Endothelial cell of umbilical vein (primary cell): ENCODE measurements around the gene FHIT. TPM values are rescaled to one million over a fixed set of nuclear protein-coding genes. Genes with fewer than 3 reads are reported as not detected.

Experiments used
- BruUV-seq: library from RNA; stranded (reverse); fragments of 400-500 nt; replicated peaks from 2 replicates; lab custom pipeline; 2021; lab: Mats Ljungman, UMichigan
- CTCF ChIA-PET: fragments of 300-600, 350-600 bp; sonication (Branson Sonifier 250); formaldehyde crosslinking; loops from one replicate; lab custom pipeline; 2021; ENCODE audit warnings: antibody characterized with exemption, inconsistent platforms; lab: Charles Lee
- POLR2A ChIA-PET: fragments of 300-600, 350-600 bp; sonication (Branson Sonifier 250); formaldehyde crosslinking; loops from one replicate; lab custom pipeline; 2021; ENCODE audit warnings: antibody characterized with exemption, inconsistent platforms; lab: Charles Lee
- DNase-seq: peaks from one replicate; pipeline ENCODE4 v3.0.0-alpha.2; 2011; ENCODE audit warnings: low read depth, low spot score
- FAIRE-seq: peaks from 2 replicates; lab custom pipeline; 2011; peaks lifted over from hg19 to GRCh38; lab: Jason Lieb, UNC
- H2AFZ ChIP-seq: 2 replicates; pipeline ENCODE4 v1.6.0; 2012; ENCODE audit warnings: low read depth, low read length, control low read depth, inconsistent platforms
- H3K27ac ChIP-seq: 2 replicates; pipeline ENCODE4 v1.5.1; 2011; ENCODE audit warnings: low read depth, mild to moderate bottlenecking, control low read depth, low read length, moderate library complexity; ENCODE audit not compliant: insufficient read depth
- H3K27me3 ChIP-seq, 2 experiments: 2 replicates each; pipeline versions ENCODE4 v1.6.0 to v1.6.1; 2011; ENCODE audit warnings: low read length in 2 of 2, mixed read lengths in 1 of 2; ENCODE audit not compliant: control insufficient read depth in 2 of 2, insufficient read depth in 2 of 2
- H3K36me3 ChIP-seq, 2 experiments: 2 replicates in 1 of 2; 3 replicates in 1 of 2; pipeline ENCODE4 v1.5.1; 2011; ENCODE audit warnings: low read length in 2 of 2, mild to moderate bottlenecking in 1 of 2, moderate library complexity in 1 of 2; ENCODE audit not compliant: control insufficient read depth in 2 of 2, insufficient read depth in 2 of 2; ENCODE audit errors: extremely low read depth in 1 of 2
- H3K4me1 ChIP-seq: 3 replicates; pipeline ENCODE4 v1.5.1; 2011; ENCODE audit warnings: mild to moderate bottlenecking, low read length; ENCODE audit not compliant: control insufficient read depth, insufficient read depth; ENCODE audit errors: extremely low read depth
- H3K4me2 ChIP-seq: 2 replicates; pipeline ENCODE4 v1.6.1; 2011; ENCODE audit warnings: low read length, control low read depth, mixed read lengths; ENCODE audit not compliant: insufficient read depth
- H3K4me3 ChIP-seq, 3 experiments: fragments of 200-600 bp in 1 of 3; sonication (generic), shearing (Covaris generic) in 1 of 3; replicated peaks in 1 of 3; 2 replicates each; pipeline ENCODE4 v1.5.1; 2011 to 2016; ENCODE audit warnings: control low read depth in 3 of 3, low read length in 3 of 3, mild to moderate bottlenecking in 2 of 3, inconsistent platforms in 1 of 3, low read depth in 1 of 3, moderate library complexity in 1 of 3; ENCODE audit not compliant: insufficient read depth in 1 of 3
- H3K79me2 ChIP-seq: 2 replicates; pipeline ENCODE4 v1.6.0; 2012; ENCODE audit warnings: low read length, inconsistent platforms; ENCODE audit not compliant: control insufficient read depth, insufficient read depth
- H3K9ac ChIP-seq: replicated peaks from 2 replicates; pipeline ENCODE3; 2011; ENCODE audit warnings: low read length, control low read depth; ENCODE audit not compliant: insufficient read depth; ENCODE audit errors: extremely low read depth
- H3K9me1 ChIP-seq: replicated peaks from 3 replicates; pipeline ENCODE4 v1.6.0; 2011; ENCODE audit warnings: mild to moderate bottlenecking, low read length; ENCODE audit not compliant: control insufficient read depth, insufficient read depth; ENCODE audit errors: extremely low read depth
- H3K9me3 ChIP-seq: replicated peaks from 2 replicates; pipeline ENCODE4 v1.5.1; 2012; ENCODE audit warnings: low read length, inconsistent platforms; ENCODE audit not compliant: control insufficient read depth, insufficient read depth
- H4K20me1 ChIP-seq: replicated peaks from 2 replicates; pipeline ENCODE3; 2011; ENCODE audit warnings: mild to moderate bottlenecking, low read length; ENCODE audit not compliant: control insufficient read depth, insufficient read depth; ENCODE audit errors: extremely low read depth
- CTCF ChIP-seq, 2 donors: IDR thresholded peaks; 1 replicate in 1 of 2; 2 replicates in 1 of 2; pipeline ENCODE4 v1.5.1; 2011; ENCODE audit warnings: low read length in 2 of 2, mild to moderate bottlenecking in 2 of 2, moderate library complexity in 2 of 2, control low read depth in 1 of 2, inconsistent platforms in 1 of 2, low read depth in 1 of 2; ENCODE audit not compliant: insufficient read depth in 1 of 2; ENCODE audit errors: extremely low read depth in 1 of 2
- EZH2 ChIP-seq: IDR thresholded peaks from 2 replicates; pipeline ENCODE4 v1.6.1; 2012; ENCODE audit warnings: borderline replicate concordance, low read depth, mild to moderate bottlenecking, moderate library complexity, low read length, inconsistent platforms; ENCODE audit not compliant: severe bottlenecking
- FOS ChIP-seq: IDR thresholded peaks from 2 replicates; pipeline ENCODE4 v1.6.1; 2011; ENCODE audit warnings: mild to moderate bottlenecking, low read length, moderate library complexity, borderline replicate concordance; ENCODE audit not compliant: insufficient read depth
- GATA2 ChIP-seq: IDR thresholded peaks from 2 replicates; pipeline ENCODE4 v1.7.0; 2011; ENCODE audit warnings: low read depth, mild to moderate bottlenecking, moderate library complexity, mixed read lengths, low read length; ENCODE audit not compliant: insufficient read length, insufficient read depth
- JUN ChIP-seq: IDR thresholded peaks from 2 replicates; pipeline ENCODE4 v1.6.1; 2011; ENCODE audit warnings: borderline replicate concordance, low read depth; ENCODE audit not compliant: insufficient read length, insufficient read depth
- MYC ChIP-seq: IDR thresholded peaks from one replicate; pipeline ENCODE4 v1.6.1; 2011; ENCODE audit warnings: mild to moderate bottlenecking, low read depth, low read length
- POLR2A ChIP-seq: IDR thresholded peaks from 2 replicates; pipeline ENCODE4 v1.6.1; 2012; ENCODE audit warnings: low read depth, mild to moderate bottlenecking, control low read depth, low read length
- POLR2AphosphoS5 ChIP-seq: IDR thresholded peaks from 2 replicates; pipeline ENCODE4 v1.6.1; 2012; ENCODE audit warnings: low read depth, mild to moderate bottlenecking, control low read depth, low read length, moderate library complexity; ENCODE audit not compliant: insufficient read depth
- dilution Hi-C: fragments of 300-500 bp; cut with MboI; formaldehyde crosslinking; loops from one replicate; pipeline ENCODE4 v1.15.0; 2019; ENCODE audit warnings: low sequenced_read_pairs; ENCODE audit not compliant: extremely low pct_ligation_motif_present
- intact Hi-C: fragments of 100-400 bp; cut with micrococcal nuclease; formaldehyde crosslinking; loops from one replicate; pipeline ENCODE4 v1.10.0; 2022
- polyA plus RNA-seq, 4 experiments: library from polyadenylated mRNA; depleted of rRNA in 3 of 4; stranded (reverse) in 3 of 4; unstranded in 1 of 4; fragments of >200 nt; gene quantifications; 2 replicates each; pipeline versions ENCODE4 v1.2.1 to v1.2.3, GENCODE V29; 2011 to 2012; ENCODE audit warnings: missing spikeins in 1 of 4
- total RNA-seq: library from RNA; stranded (reverse); gene quantifications from 2 replicates; pipeline ENCODE4 v1.2.3, GENCODE V29; 2021
- TF ChIP-seq, protein P1 (sequence below): IDR thresholded peaks from 2 replicates; pipeline ENCODE4 v1.6.1; 2011; ENCODE audit not compliant: insufficient read depth, insufficient read length

The FHIT gene
- total and polyA plus RNA-seq, 2 donors (not counting 3 experiments of a cell fraction or from before 2014, with no cell fraction given): 0.47 to 2.2 TPM

- TF ChIP-seq CTCF (IDR thresholded peaks at IDR 0.05; ENCODE audit: extremely low read depth in 1 of 2, insufficient read depth in 1 of 2, low read depth in 1 of 2, low read length in 2 of 2): no peak
- TF ChIP-seq EZH2: no peak
- TF ChIP-seq, protein P1, sequence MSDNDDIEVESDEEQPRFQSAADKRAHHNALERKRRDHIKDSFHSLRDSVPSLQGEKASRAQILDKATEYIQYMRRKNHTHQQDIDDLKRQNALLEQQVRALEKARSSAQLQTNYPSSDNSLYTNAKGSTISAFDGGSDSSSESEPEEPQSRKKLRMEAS: no peak
- no peak for TF ChIP-seq MYC
- TF ChIP-seq POLR2AphosphoS5: no peak
- no peak for TF ChIP-seq GATA2
- TF ChIP-seq JUN: no peak
- TF ChIP-seq FOS: no peak
- no peak for TF ChIP-seq POLR2A
- BruUV-seq: no TSS peak
- DNase-seq (no peak), FAIRE-seq (no peak)
- Histone ChIP-seq H3K4me1 (no peaks in the 10 kb centered on the region), H3K9me1 (no peaks in the 10 kb centered on the region), H2AFZ (no peak overlapping the region), H3K4me2 (no peak overlapping the region), H3K4me3 (no peak overlapping the region), H3K9me3 (no peaks in the 10 kb centered on the region), H3K79me2 (no peaks in the 10 kb centered on the region), H3K27me3 (no peaks in the 10 kb centered on the region), H3K36me3 (no peaks in the 10 kb centered on the region), H4K20me1 (no peaks in the 10 kb centered on the region), H3K9ac (no peak overlapping the region), H3K27ac (no peak overlapping the region)
- ChIA-PET CTCF (no interaction called here), POLR2A (no interaction called here)
- intact Hi-C loops: no loop called here
- dilution Hi-C loops: no loop called here
Observed at GRCh38 chr3:60513241-60513640, 738.0 kb downstream of the FHIT start.
